Stomach (tissue), 4 donors: Measurements from ENCODE around the gene DDX11.

Source experiments
- POLR2A ChIP-seq, 4 donors: fragments of 450-650 bp; IDR thresholded peaks; one replicate each; pipeline ENCODE4 v1.6.1; 2016; ENCODE audit warnings: antibody characterized with exemption in 4 of 4, control low read depth in 2 of 4, mild to moderate bottlenecking in 1 of 4, moderate library complexity in 1 of 4
- TF ChIP-seq, protein P1 (sequence below), 7 experiments: fragments of 450-650 bp in 4 of 7; fragments of 200-600 bp in 3 of 7; sonication (generic) in 3 of 7; IDR thresholded peaks; one replicate each; pipeline ENCODE4 v1.5.1; 2016 to 2019; ENCODE audit warnings: antibody characterized with exemption in 7 of 7, control low read depth in 2 of 7, mild to moderate bottlenecking in 1 of 7

DNA sequence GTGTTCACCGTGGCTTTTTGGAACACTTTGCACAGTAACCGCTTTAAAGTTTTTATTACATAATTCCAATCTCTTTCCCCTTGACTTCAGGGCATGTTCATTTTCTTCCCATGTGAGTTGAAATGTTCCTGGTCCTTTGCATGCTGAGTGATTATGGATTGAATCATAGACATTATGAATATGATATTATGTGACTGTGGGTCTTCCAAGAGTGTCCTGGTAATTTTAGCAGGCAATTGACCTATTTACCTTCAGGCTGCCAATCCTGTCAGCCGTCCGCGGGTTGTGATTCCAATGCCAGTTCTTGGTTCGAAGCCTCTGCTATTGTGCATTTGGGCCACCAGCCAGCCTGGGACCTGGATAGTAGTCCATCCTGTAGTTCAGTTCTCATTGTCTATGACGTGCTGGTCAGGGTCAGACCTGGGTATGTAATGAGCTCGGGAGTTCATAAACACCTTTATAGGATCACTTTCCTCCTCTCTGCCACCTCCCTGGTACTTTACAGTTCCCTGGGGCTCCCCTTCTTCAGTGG, 32.6 kb upstream of the DDX11 start:
- TF ChIP-seq POLR2A (IDR thresholded peaks at IDR 0.05) = no peak
- TF ChIP-seq, protein P1, sequence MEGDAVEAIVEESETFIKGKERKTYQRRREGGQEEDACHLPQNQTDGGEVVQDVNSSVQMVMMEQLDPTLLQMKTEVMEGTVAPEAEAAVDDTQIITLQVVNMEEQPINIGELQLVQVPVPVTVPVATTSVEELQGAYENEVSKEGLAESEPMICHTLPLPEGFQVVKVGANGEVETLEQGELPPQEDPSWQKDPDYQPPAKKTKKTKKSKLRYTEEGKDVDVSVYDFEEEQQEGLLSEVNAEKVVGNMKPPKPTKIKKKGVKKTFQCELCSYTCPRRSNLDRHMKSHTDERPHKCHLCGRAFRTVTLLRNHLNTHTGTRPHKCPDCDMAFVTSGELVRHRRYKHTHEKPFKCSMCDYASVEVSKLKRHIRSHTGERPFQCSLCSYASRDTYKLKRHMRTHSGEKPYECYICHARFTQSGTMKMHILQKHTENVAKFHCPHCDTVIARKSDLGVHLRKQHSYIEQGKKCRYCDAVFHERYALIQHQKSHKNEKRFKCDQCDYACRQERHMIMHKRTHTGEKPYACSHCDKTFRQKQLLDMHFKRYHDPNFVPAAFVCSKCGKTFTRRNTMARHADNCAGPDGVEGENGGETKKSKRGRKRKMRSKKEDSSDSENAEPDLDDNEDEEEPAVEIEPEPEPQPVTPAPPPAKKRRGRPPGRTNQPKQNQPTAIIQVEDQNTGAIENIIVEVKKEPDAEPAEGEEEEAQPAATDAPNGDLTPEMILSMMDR (IDR thresholded peaks at IDR 0.05) = no peak
